HG02678 (cell line): Measurements from ENCODE around the gene SLC29A2.
"Not testable (repeated sequence)": the region's sequence is repeated elsewhere in the genome, so short reads cannot be mapped to it uniquely, and the experiment has no call there.

ENCODE experiments used
- ATAC-seq: cut with Tn5 transposase; IDR thresholded peaks from one replicate; pipeline ENCODE4 v1.9.1; 2021; ENCODE audit warnings: mild to moderate bottlenecking, moderate library complexity; ENCODE audit not compliant: unreplicated experiment

Gene SLC29A2

DNA sequence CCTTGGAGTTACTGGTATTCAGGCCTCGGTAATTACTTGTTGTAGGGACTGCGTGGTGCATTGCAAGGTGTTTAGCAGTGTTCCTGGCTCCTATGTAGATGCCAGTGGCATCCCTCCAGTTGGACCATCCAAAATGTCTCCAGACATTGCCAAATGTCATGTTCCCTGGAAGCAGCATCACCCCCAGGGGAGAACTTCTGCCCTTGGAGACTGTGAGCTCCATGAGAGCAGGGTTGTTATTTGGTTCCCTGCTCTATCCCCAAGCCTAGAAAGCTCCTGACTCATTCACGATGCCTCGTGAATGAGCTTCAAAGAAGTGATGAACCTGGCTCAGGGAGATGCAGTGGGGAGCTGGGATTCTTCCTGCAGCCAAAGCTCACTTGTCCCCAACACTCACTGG lies 50.0 kb downstream of the SLC29A2 start:
- ATAC-seq, result no peak

GRCh38 chr11:66320748-66321147 lies 50.8 kb downstream of the SLC29A2 start:
- not testable (repeated sequence) for ATAC-seq

GRCh38 chr11:66320289-66320688 lies 51.3 kb downstream of the SLC29A2 start:
- ATAC-seq, result not testable (repeated sequence)

- ATAC-seq, result no peak
Observed at GRCh38 chr11:66318600-66318970, 53.0 kb downstream of the SLC29A2 start.

- ATAC-seq, result no peak
Observed at GRCh38 chr11:66317723-66318599, 53.6 kb downstream of the SLC29A2 start.

DNA sequence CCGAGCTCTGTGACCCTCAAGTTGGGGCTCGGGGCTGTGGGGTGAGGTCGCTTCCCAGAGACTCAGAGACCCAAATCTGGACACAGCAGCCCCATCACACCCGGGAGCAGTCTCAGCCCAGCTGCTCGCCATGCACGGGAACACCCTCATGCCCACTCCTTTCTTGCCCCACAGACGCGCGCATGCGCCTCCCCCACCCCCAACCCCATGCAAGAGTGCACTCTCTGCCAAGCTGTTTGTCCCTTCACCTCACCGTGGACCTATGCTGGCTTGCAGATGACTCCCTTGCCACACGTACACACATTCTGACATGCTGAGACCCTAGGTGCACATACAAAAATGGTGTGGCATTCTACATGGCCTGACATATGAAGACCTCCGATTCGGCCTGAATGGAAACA lies 54.2 kb downstream of the SLC29A2 start:
- ATAC-seq, result no peak

- no peak for ATAC-seq
Observed at GRCh38 chr11:66316849-66317251, 54.7 kb downstream of the SLC29A2 start, which contains the start of gene CD248. CD248 (minus strand) TSS chr11:66317044; CDS start chr11:66317027, 17 bp downstream.

- ATAC-seq, result no peak
Observed at GRCh38 chr11:66315921-66316811, 55.4 kb downstream of the SLC29A2 start.

GRCh38 chr11:66315498-66315885 lies 56.1 kb downstream of the SLC29A2 start:
- no peak for ATAC-seq

- no peak for ATAC-seq
Observed at GRCh38 chr11:66314561-66315497, 56.7 kb downstream of the SLC29A2 start.

DNA sequence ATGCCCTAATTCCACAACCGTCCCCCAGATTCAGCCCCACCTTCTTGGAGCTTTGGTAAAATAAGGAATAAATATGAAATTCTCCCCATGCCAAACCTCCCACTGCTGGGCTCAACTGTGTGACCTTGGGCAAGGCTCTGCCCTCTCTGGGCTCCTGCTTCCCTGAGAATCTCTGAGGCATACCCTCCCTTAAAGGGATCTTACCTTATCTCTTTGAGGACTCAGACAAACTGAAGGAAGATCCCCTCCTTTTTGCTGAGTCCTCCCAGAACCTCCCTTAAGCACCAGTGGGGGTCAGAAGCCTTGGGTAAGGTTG lies 57.4 kb downstream of the SLC29A2 start:
- no peak for ATAC-seq

DNA sequence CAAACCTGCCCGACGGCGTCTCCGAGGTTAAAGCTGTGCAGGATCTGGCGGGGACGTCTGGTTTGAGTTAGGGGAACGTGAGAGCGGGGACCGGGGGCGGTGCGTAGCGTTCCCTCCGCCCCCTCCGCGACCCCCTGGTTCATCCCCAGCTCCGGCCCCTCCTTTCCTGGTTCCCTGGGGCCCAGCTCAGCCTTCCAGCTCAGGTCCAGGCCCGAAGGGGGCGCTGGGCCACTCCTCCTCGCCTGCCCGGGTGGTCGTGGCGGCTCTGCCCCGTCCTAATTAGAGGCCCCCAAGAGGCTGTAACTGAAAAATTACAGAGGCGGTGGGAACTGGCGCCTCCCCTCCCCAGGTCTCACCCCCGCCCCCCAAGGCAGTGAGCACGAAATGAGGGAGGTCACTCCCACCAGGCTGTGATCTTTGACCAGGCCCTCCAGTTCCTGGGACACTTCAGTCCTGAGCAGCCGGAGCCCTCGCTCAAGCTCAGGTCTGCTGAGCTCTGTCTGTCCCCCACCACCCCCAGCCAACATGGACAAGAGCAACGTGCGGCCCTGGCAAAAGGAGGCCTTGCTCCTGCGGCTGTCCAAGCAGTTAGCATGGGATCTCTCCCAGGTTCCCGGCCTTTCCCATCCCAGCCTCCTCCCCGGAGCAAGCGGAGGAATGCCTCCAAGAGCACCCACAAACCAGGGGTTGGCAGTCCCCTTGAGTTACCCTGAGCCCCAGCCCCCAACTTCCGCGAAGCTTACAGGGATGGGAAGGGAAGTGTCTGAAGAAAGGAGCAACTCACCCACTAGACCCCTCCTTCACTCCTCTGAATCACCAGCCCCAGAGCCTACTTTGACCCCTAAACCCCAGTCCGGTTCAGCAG lies 58.0 kb downstream of the SLC29A2 start:
- no peak for ATAC-seq

GRCh38 chr11:66312549-66313320 lies 58.8 kb downstream of the SLC29A2 start:
- peak; percentile 71 for ATAC-seq
